NCI-H345 treated with DMSO at 0.1 percent for 48 hours (cell line): ENCODE measurements around the gene FN1.
A peak's percentile ranks its signal among the peaks of the same experiment; 100 is the strongest.

Experiments
- DNase-seq: peaks from one replicate; lab custom pipeline; 2025; ENCODE audit not compliant: unreplicated experiment; lab: John Stamatoyannopoulos, UW

FN1 gene

GRCh38 chr2:215442401-215442787, 6.5 kb upstream of the FN1 start:
- DNase-seq, result no peak

- DNase-seq, result no peak
Measured at GRCh38 chr2:215441560-215442400, 5.9 kb upstream of the FN1 start.

- DNase-seq, result no peak
Measured at GRCh38 chr2:215439980-215440512, 4.2 kb upstream of the FN1 start.

- no peak for DNase-seq
Measured at GRCh38 chr2:215439404-215439803, 3.5 kb upstream of the FN1 start.

GRCh38 chr2:215437614-215438013, 1.7 kb upstream of the FN1 start:
- no peak for DNase-seq

DNA sequence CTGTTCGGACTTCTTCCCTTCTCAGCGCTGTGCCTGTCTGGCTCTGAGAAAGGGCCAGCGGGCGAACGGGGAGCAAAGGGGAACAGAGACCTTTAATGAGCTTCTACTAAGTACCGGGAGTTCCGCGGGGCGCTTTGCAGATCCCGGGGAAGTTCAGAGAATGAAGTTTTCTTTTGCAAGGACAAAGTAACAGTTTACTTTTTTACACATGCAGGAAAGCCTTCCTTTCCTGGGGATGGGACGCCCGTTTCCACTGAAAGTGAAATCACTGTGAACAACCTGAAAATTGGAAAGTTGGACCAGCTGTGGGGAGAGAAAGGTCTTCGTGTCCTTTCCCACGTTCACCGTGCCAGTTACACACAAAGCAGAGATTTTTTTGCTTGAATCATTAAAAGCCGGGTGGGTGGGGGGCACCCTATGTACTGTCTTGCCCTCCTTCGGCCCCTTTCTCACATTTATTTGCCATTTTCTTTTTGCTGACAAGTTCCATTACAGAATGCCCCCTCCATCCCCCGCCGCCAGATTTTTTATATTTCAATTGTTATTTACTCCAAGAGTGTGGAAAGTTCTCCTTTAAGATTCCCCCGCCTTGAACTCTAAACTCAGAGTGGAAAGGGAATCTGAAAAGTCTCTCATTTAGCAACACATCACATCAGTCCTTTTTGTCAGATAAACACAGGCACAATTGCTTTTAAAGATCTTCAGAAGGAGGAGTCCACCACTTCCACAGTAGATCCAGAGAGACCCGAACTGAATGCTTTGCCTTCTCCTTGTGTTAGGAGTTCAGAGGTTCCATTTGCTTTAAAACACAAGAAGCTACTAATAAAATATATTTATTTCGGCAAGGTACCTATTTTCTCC, 1.1 kb upstream of the FN1 start:
- no peak for DNase-seq

GRCh38 chr2:215435280-215435869, 493 bp downstream of the FN1 start:
- DNase-seq, result peak; percentile 20

- DNase-seq, result no peak
Measured at GRCh38 chr2:215434447-215435279, 1.2 kb downstream of the FN1 start.

- no peak for DNase-seq
Measured at GRCh38 chr2:215432759-215433594, 2.9 kb downstream of the FN1 start.

DNA sequence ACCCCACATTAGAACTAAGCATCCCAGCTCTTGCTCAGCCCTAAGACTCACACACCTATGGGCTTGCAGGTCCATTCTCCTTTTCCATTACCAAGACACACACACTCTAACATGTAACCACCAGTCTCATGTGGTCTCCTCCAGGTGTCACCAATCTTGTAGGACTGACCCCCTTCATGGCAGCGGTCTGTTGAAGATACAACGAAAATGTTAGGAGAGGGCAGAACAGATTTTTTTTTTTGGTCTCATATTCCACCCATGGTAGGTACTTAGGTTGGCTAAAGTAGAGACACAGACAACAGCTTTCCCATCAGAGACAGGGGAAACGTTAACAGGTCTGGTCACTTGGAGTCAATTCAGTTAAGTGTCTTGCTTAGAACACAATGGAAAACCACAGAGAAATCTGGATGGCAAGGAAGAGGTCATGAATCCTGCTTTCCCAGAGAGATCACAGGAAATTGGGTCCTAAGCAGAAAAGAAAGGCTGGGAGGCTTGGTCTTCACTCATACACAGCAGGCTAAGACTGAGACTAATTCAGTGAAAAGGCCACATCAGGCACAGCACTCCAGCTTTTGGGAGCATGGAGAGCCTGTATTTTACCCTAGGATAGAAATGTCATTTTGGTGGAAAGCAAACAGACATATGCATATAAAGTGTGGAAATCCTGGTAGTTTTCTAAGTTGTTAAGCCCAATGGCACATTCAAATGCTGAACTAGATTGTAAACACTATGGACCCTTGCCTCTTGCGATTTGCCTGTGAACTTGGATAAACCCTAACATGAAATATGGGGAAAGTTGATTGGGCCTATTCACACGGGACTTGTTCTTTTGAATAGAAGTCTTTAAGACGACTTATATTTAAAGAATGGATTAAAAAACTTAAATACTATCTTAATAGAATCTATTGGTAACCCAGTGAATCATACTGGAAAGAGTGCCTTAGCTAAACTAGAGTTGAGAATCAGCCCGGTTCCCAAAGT, 3.8 kb downstream of the FN1 start:
- DNase-seq, result no peak

DNA sequence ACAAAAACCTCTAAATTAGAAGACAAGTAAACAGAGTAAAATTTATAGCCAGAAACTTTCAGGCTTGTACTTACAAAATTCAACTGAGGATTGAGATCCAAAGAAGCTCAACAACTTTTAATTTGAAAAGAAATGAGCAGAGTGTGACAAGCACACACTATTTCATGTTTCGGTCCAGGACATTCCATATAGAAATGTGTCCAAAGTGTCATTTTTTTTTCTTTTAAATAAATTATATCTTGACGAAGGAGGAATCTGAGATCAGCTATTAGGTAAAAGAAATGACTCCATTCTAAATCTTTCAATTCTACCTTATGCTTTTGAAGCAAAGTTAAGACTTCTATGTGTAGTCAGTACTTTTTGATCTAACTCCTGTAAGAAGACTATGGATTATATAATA, 4.6 kb downstream of the FN1 start:
- no peak for DNase-seq

- no peak for DNase-seq
Measured at GRCh38 chr2:215430528-215431187, 5.2 kb downstream of the FN1 start.

- DNase-seq, result no peak
Measured at GRCh38 chr2:215429424-215429823, 6.4 kb downstream of the FN1 start.

- DNase-seq, result no peak
Measured at GRCh38 chr2:215428060-215428910, 7.6 kb downstream of the FN1 start.

GRCh38 chr2:215427585-215427984, 8.3 kb downstream of the FN1 start:
- no peak for DNase-seq

- DNase-seq, result no peak
Measured at GRCh38 chr2:215425021-215425782, 10.7 kb downstream of the FN1 start.
